RCC 7860 (cell line): ENCODE results near the gene AK5.

ENCODE experiments used
- DNase-seq: peaks from one replicate; pipeline ENCODE4 v3.0.0-alpha.2; 2015; ENCODE audit warnings: low spot score
- FAIRE-seq: peaks from 2 replicates; lab custom pipeline; 2012; peaks lifted over from hg19 to GRCh38; lab: Jason Lieb, UNC

The AK5 gene

GRCh38 chr1:77348549-77348948 is 66.7 kb downstream of the AK5 start:
- FAIRE-seq (no peak), DNase-seq (no peak)

GRCh38 chr1:77349275-77349674 is 67.5 kb downstream of the AK5 start:
- FAIRE-seq, result no peak

GRCh38 chr1:77350012-77350770 is 68.4 kb downstream of the AK5 start:
- DNase-seq, result no peak
- FAIRE-seq, result no peak

More at GRCh38 chr1:77349275-77349674, 67.5 kb downstream of the AK5 start:
- DNase-seq, result no peak

GRCh38 chr1:77354536-77354935 is 72.7 kb downstream of the AK5 start:
- FAIRE-seq (no peak), DNase-seq (no peak)

GRCh38 chr1:77355010-77355409 is 73.2 kb downstream of the AK5 start:
- FAIRE-seq, result no peak

GRCh38 chr1:77356136-77356535 is 74.3 kb downstream of the AK5 start:
- no peak for FAIRE-seq
- DNase-seq, result no peak

More at GRCh38 chr1:77355010-77355409, 73.2 kb downstream of the AK5 start:
- no peak for DNase-seq

GRCh38 chr1:77360256-77360655 is 78.4 kb downstream of the AK5 start:
- DNase-seq (no peak), FAIRE-seq (no peak)

- no peak for DNase-seq
- no peak for FAIRE-seq
Observed at GRCh38 chr1:77361621-77362020, 79.8 kb downstream of the AK5 start.

GRCh38 chr1:77370161-77370560 is 88.3 kb downstream of the AK5 start:
- FAIRE-seq, result no peak
- no peak for DNase-seq

- DNase-seq (peak; percentile 91), FAIRE-seq (peak; percentile 97)
Observed at GRCh38 chr1:77370583-77371306, 88.9 kb downstream of the AK5 start.

GRCh38 chr1:77371396-77371795 is 89.6 kb downstream of the AK5 start:
- FAIRE-seq (no peak), DNase-seq (peak; percentile 46)

- DNase-seq, result no peak
- no peak for FAIRE-seq
Observed at GRCh38 chr1:77373702-77374101, 91.9 kb downstream of the AK5 start.

GRCh38 chr1:77375541-77375940 is 93.7 kb downstream of the AK5 start:
- FAIRE-seq (no peak), DNase-seq (no peak)

- FAIRE-seq (no peak), DNase-seq (no peak)
Observed at GRCh38 chr1:77375990-77376389, 94.2 kb downstream of the AK5 start.

GRCh38 chr1:77378723-77379535 is 97.1 kb downstream of the AK5 start:
- DNase-seq (peak; percentile 46), FAIRE-seq (peak; percentile 34)

- FAIRE-seq, result peak; percentile 98
- DNase-seq, result peak; percentile 90
Observed at GRCh38 chr1:77382366-77382765, 100.5 kb downstream of the AK5 start.

- no peak for FAIRE-seq
- no peak for DNase-seq
Observed at GRCh38 chr1:77383236-77383635, 101.4 kb downstream of the AK5 start.

- FAIRE-seq (peak; percentile 16), DNase-seq (peak; percentile 31)
Observed at GRCh38 chr1:77385551-77385950, 103.7 kb downstream of the AK5 start.

GRCh38 chr1:77386276-77386675 is 104.5 kb downstream of the AK5 start:
- no peak for DNase-seq
- no peak for FAIRE-seq

- DNase-seq (no peak), FAIRE-seq (no peak)
Observed at GRCh38 chr1:77387553-77387952, 105.7 kb downstream of the AK5 start.

- FAIRE-seq (no peak), DNase-seq (no peak)
Observed at GRCh38 chr1:77388661-77389060, 106.8 kb downstream of the AK5 start.
